Left lung (tissue), 10 donors: ENCODE results near the gene MCM7. TPM values are rescaled to one million over a fixed set of nuclear protein-coding genes. Genes with fewer than 3 reads are reported as not detected.

Source experiments
- ATAC-seq: fragments of 200-7000 bp; cut with Tn5 transposase; one replicate; pipeline ENCODE4 v1.9.1; 2020; ENCODE audit warnings: moderate library complexity
- DNase-seq, 4 donors: peaks; one replicate each; pipeline ENCODE4 v3.0.0-alpha.2; 2013 to 2020
- H3K27ac ChIP-seq, 2 donors: fragments of 200-600 bp; sonication (generic) in 1 of 2; one replicate each; pipeline versions ENCODE4 v1.5.0 to v1.8.0; 2020 to 2021
- H3K27me3 ChIP-seq, 2 donors: fragments of 200-600 bp; sonication (generic) in 1 of 2; one replicate each; pipeline versions ENCODE4 v1.5.0 to v1.8.0; 2020 to 2021
- H3K36me3 ChIP-seq, 2 donors: fragments of 200-600 bp; sonication (generic) in 1 of 2; one replicate each; pipeline versions ENCODE4 v1.5.0 to v1.8.0; 2020 to 2021
- H3K4me1 ChIP-seq, 2 donors: fragments of 200-600 bp; one replicate each; pipeline ENCODE4 v1.8.0; 2021
- H3K4me3 ChIP-seq, 2 donors: fragments of 200-600 bp; sonication (generic) in 1 of 2; one replicate each; pipeline versions ENCODE4 v1.5.0 to v1.8.0; 2020 to 2021; ENCODE audit warnings: mild to moderate bottlenecking in 1 of 2
- H3K9me3 ChIP-seq, 2 donors: fragments of 200-600 bp; sonication (generic) in 1 of 2; one replicate each; pipeline versions ENCODE4 v1.5.0 to v1.8.0; 2020 to 2021
- CTCF ChIP-seq, 2 donors: fragments of 200-600 bp; sonication (generic) in 1 of 2; IDR thresholded peaks; one replicate each; pipeline versions ENCODE4 v1.5.0 to v1.8.0; 2021; ENCODE audit warnings: antibody characterized with exemption in 2 of 2
- intact Hi-C, 2 donors: fragments of 100-400 bp; cut with DNase I; formaldehyde crosslinking; loops; one replicate each; pipeline versions ENCODE4 v1.11.2 to v1.14.2; 2022
- microRNA-seq, 2 donors: library from miRNA; unstranded; fragments of <30 nt; microRNA quantifications; one replicate each; pipeline ENCODE4, GENCODE V29; 2019
- polyA plus RNA-seq, 6 donors: library from polyadenylated mRNA; unstranded; fragments of 120-200 nt; gene quantifications; one replicate each; pipeline ENCODE4 v1.2.1, GENCODE V29; 2013; ENCODE audit not compliant: insufficient read length in 6 of 6
- total RNA-seq, 2 donors: library from RNA; stranded (reverse); fragmentation: NEBNext Ultra II Directional; extraction: Animal tissue kit (Norgen Biotek cat#: 25700); gene quantifications; one replicate each; pipeline ENCODE4 v1.2.1, GENCODE V29; 2021
- donor health status: DM: no; HTN: yes; CAD: no.
- donor health status: DM: no; HTN: no; CAD: no.

The MCM7 gene
- total and polyA plus RNA-seq, 8 donors, result 53.7 to 152 (median 137) TPM

- Histone ChIP-seq H3K4me3 (no peak overlapping the region), H3K27ac (no peak overlapping the region), H3K27me3 (no peaks in the 10 kb centered on the region), H3K4me1 (peaks cover 0 to 10% of the 10 kb centered on the region in 2 donors), H3K9me3 (no peaks in the 10 kb centered on the region), H3K36me3 (no peaks in the 10 kb centered on the region)
- TF ChIP-seq CTCF (IDR thresholded peaks at IDR 0.05), result no peak
- intact Hi-C loops, result no loop called here
- ATAC-seq, result no peak
- no peak for DNase-seq
Measured at GRCh38 chr7:100051611-100052010, 49.6 kb downstream of the MCM7 start.

GRCh38 chr7:100049441-100050291 is 51.5 kb downstream of the MCM7 start, which contains the start of gene ZSCAN21:
Gene ZSCAN21 (plus strand): TSS chr7:100049774. CDS start chr7:100057007, 7,233 bp downstream.
- peaks cover 0 to 10% of the 10 kb centered on the region in 2 donors for H3K4me1 ChIP-seq
- peak within 1 kb of the TSS; percentile 93 to 94 for H3K27ac ChIP-seq
- no peaks in the 10 kb centered on the region for H3K27me3 ChIP-seq
- TF ChIP-seq CTCF (IDR thresholded peaks at IDR 0.05), result no peak
- peak; percentile 94 for ATAC-seq
- no peaks in the 10 kb centered on the region for H3K9me3 ChIP-seq
- H3K36me3 ChIP-seq, result no peaks in the 10 kb centered on the region
- DNase-seq, result peak; percentile 83 to 95 (median 90)
- H3K4me3 ChIP-seq, result peak within 1 kb of the TSS; percentile 76 to 83
- intact Hi-C loops, result no loop called here

GRCh38 chr7:100048680-100049079 is 52.5 kb downstream of the MCM7 start:
- TF ChIP-seq CTCF (IDR thresholded peaks at IDR 0.05), result no peak
- no peak for DNase-seq
- Histone ChIP-seq H3K4me3 (no peak overlapping the region), H3K4me1 (peaks cover 0 to 10% of the 10 kb centered on the region in 2 donors), H3K36me3 (no peaks in the 10 kb centered on the region), H3K9me3 (no peaks in the 10 kb centered on the region), H3K27ac (no peak overlapping the region), H3K27me3 (no peaks in the 10 kb centered on the region)
- no peak for ATAC-seq
- intact Hi-C loops, result no loop called here

- no peaks in the 10 kb centered on the region for H3K27me3 ChIP-seq
- ATAC-seq (no peak), DNase-seq (no peak)
- intact Hi-C loops, result no loop called here
- H3K4me3 ChIP-seq, result no peak overlapping the region
- H3K9me3 ChIP-seq, result no peaks in the 10 kb centered on the region
- no peak for TF ChIP-seq CTCF (IDR thresholded peaks at IDR 0.05)
- H3K36me3 ChIP-seq, result no peaks in the 10 kb centered on the region
- H3K27ac ChIP-seq, result no peak overlapping the region
- peaks cover 0 to 2% of the 10 kb centered on the region in 2 donors for H3K4me1 ChIP-seq
Measured at GRCh38 chr7:100044718-100045117, 56.5 kb downstream of the MCM7 start.

Small RNAs within 50 kb of the gene (microRNA-seq; reads per million reads assigned to microRNA genes)
- gene MIR106B, result 469 to 1,447 reads per million in 2 donors
- 254 to 399 reads per million in 2 donors for gene MIR25
- 1,811 to 2,730 reads per million in 2 donors for gene MIR93

Other genes starting within 250 kb of the MCM7 start
- under 1 TPM in 1 of 2 donors, not detected in 1; 0.94 TPM for gene OR2AE1, start 224.4 kb downstream of the MCM7 start, total RNA-seq
- under 1 TPM in 2 of 6 donors, not detected in 4; 0.13 to 0.18 TPM for gene OR2AE1, start 224.4 kb downstream of the MCM7 start, polyA plus RNA-seq
- 10 to 100 TPM; 23.6 to 27.0 TPM for gene TRIM4, start 181.9 kb downstream of the MCM7 start, total RNA-seq
- 10 to 100 TPM; 35.3 to 45.2 (median 38.9) TPM for gene TRIM4, start 181.9 kb downstream of the MCM7 start, polyA plus RNA-seq
- under 1 TPM in 1 of 2 donors, not detected in 1; 0.24 TPM for gene GJC3, start 171.8 kb downstream of the MCM7 start, total RNA-seq
- gene GJC3, start 171.8 kb downstream of the MCM7 start, polyA plus RNA-seq, result 1 to 10 TPM in 4 of 6 donors, under 1 TPM in 2; 0.98 to 1.3 (median 1.1) TPM
- 10 to 100 TPM in 1 of 2 donors, 1 to 10 TPM in 1; 5.0 to 40.3 TPM for gene AZGP1, start 125.4 kb downstream of the MCM7 start, total RNA-seq
- gene AZGP1, start 125.4 kb downstream of the MCM7 start, polyA plus RNA-seq, result 100 to 1,000 TPM in 1 of 6 donors, 1 to 10 TPM in 2, under 1 TPM in 3; 0.29 to 110 (median 0.94) TPM
- gene ZKSCAN1, start 85.8 kb downstream of the MCM7 start, total RNA-seq, result 10 to 100 TPM; 46.7 to 52.0 TPM
- 100 to 1,000 TPM in 1 of 6 donors, 10 to 100 TPM in 5; 82.1 to 137 (median 91.1) TPM for gene ZKSCAN1, start 85.8 kb downstream of the MCM7 start, polyA plus RNA-seq
- 10 to 100 TPM in 1 of 2 donors, 1 to 10 TPM in 1; 6.5 to 12.0 TPM for gene ZSCAN21, start 51.6 kb downstream of the MCM7 start, total RNA-seq
- 10 to 100 TPM; 23.6 to 27.1 (median 24.4) TPM for gene ZSCAN21, start 51.6 kb downstream of the MCM7 start, polyA plus RNA-seq
- gene ZNF3, start 19.7 kb downstream of the MCM7 start, total RNA-seq, result 10 to 100 TPM; 22.5 to 24.9 TPM
- 10 to 100 TPM; 46.8 to 53.1 (median 50.4) TPM for gene ZNF3, start 19.7 kb downstream of the MCM7 start, polyA plus RNA-seq
- 10 to 100 TPM; 74.2 to 89.5 TPM for gene COPS6, start 12.4 kb downstream of the MCM7 start, total RNA-seq
- gene COPS6, start 12.4 kb downstream of the MCM7 start, polyA plus RNA-seq, result 100 to 1,000 TPM; 113 to 139 (median 115) TPM
- 10 to 100 TPM; 16.7 to 18.2 TPM for gene AP4M1, start 246 bp upstream of the MCM7 start, total RNA-seq
- 10 to 100 TPM; 37.1 to 40.2 (median 38.6) TPM for gene AP4M1, start 246 bp upstream of the MCM7 start, polyA plus RNA-seq
- gene TAF6, start 18.0 kb upstream of the MCM7 start, total RNA-seq, result 10 to 100 TPM; 43.5 to 45.3 TPM
- 10 to 100 TPM; 48.9 to 69.2 (median 59.9) TPM for gene TAF6, start 18.0 kb upstream of the MCM7 start, polyA plus RNA-seq
- gene CNPY4, start 18.2 kb upstream of the MCM7 start, total RNA-seq, result 10 to 100 TPM; 15.1 to 19.4 TPM
- gene CNPY4, start 18.2 kb upstream of the MCM7 start, polyA plus RNA-seq, result 10 to 100 TPM; 38.8 to 54.1 (median 41.8) TPM
- gene MBLAC1, start 25.6 kb upstream of the MCM7 start, total RNA-seq, result 1 to 10 TPM; 2.1 to 2.8 TPM
- 1 to 10 TPM; 1.2 to 2.0 (median 1.6) TPM for gene MBLAC1, start 25.6 kb upstream of the MCM7 start, polyA plus RNA-seq
- gene LAMTOR4, start 47.5 kb upstream of the MCM7 start, total RNA-seq, result 100 to 1,000 TPM; 103 to 120 TPM
- gene LAMTOR4, start 47.5 kb upstream of the MCM7 start, polyA plus RNA-seq, result 100 to 1,000 TPM in 2 of 6 donors, 10 to 100 TPM in 4; 85.9 to 110 (median 97.5) TPM
- 10 to 100 TPM; 23.3 to 30.1 TPM for gene TRAPPC14, start 57.3 kb upstream of the MCM7 start, total RNA-seq
- 10 to 100 TPM; 16.0 to 20.4 (median 18.5) TPM for gene TRAPPC14, start 57.3 kb upstream of the MCM7 start, polyA plus RNA-seq
- 10 to 100 TPM; 17.1 to 18.9 TPM for gene GAL3ST4, start 67.2 kb upstream of the MCM7 start, total RNA-seq
- 10 to 100 TPM; 14.8 to 26.0 (median 21.1) TPM for gene GAL3ST4, start 67.2 kb upstream of the MCM7 start, polyA plus RNA-seq
- 1 to 10 TPM; 2.5 to 3.5 TPM for gene GPC2, start 76.0 kb upstream of the MCM7 start, total RNA-seq
- 10 to 100 TPM in 4 of 6 donors, 1 to 10 TPM in 2; 7.8 to 17.0 (median 10.8) TPM for gene GPC2, start 76.0 kb upstream of the MCM7 start, polyA plus RNA-seq
- 1 to 10 TPM in 1 of 2 donors, under 1 TPM in 1; 0.96 to 3.7 TPM for gene STAG3, start 76.5 kb upstream of the MCM7 start, total RNA-seq
- gene STAG3, start 76.5 kb upstream of the MCM7 start, polyA plus RNA-seq, result 10 to 100 TPM; 18.1 to 27.3 (median 24.0) TPM
- gene PVRIG, start 118.6 kb upstream of the MCM7 start, total RNA-seq, result under 1 TPM; 0.41 to 0.42 TPM
- gene PVRIG, start 118.6 kb upstream of the MCM7 start, polyA plus RNA-seq, result 1 to 10 TPM; 4.0 to 9.1 (median 8.2) TPM
- gene SPDYE3, start 206.3 kb upstream of the MCM7 start, total RNA-seq, result not detected
- gene SPDYE3, start 206.3 kb upstream of the MCM7 start, polyA plus RNA-seq, result 1 to 10 TPM; 6.6 to 8.4 (median 7.2) TPM